LNCAP (cell line): ENCODE results near the gene MAMDC2.

Experiments
- TF ChIP-seq, protein P1 (sequence below): fragments of 450-650 bp; IDR thresholded peaks from 2 replicates; pipeline ENCODE4 v1.5.1; 2017; ENCODE audit warnings: mild to moderate bottlenecking

MAMDC2 gene

DNA sequence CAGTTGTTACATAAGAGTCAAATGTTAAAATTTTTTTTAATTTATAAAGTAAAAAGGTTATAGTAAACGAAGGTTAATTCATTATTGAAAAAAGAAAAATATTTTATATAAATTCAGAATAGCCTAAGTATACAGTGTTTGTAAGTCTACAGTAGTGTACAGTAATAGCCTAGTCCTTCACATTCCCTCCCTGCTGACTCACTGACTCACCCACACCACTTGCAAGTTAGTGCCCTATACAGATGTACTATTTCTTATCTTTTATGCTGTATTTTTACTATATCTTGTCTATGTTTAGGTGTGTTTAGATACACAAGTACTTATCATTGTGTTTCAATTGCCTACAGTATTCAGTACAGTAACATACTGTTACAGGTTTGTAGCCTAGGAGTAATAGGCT, 57.6 kb downstream of the MAMDC2 start:
- TF ChIP-seq, protein P1, sequence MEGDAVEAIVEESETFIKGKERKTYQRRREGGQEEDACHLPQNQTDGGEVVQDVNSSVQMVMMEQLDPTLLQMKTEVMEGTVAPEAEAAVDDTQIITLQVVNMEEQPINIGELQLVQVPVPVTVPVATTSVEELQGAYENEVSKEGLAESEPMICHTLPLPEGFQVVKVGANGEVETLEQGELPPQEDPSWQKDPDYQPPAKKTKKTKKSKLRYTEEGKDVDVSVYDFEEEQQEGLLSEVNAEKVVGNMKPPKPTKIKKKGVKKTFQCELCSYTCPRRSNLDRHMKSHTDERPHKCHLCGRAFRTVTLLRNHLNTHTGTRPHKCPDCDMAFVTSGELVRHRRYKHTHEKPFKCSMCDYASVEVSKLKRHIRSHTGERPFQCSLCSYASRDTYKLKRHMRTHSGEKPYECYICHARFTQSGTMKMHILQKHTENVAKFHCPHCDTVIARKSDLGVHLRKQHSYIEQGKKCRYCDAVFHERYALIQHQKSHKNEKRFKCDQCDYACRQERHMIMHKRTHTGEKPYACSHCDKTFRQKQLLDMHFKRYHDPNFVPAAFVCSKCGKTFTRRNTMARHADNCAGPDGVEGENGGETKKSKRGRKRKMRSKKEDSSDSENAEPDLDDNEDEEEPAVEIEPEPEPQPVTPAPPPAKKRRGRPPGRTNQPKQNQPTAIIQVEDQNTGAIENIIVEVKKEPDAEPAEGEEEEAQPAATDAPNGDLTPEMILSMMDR, result no peak

DNA sequence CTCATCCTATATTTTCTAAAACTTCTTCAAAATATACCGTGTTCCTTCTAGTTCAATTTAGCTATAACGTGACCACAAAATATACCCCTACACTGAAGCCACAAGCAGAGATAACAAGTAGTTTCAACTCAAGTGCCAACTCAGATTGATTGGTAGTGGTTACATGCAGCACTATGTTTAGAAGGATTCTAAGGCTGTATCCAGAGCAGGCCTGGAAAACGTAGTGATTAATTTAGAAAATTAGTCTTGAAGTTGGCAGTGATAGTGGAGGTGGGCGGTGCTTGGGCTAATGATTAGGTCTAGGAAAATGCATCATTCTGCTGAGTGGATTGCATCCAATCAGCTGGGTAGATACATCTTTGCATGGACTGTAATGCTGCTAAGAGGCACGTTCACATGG, 61.5 kb downstream of the MAMDC2 start:
- TF ChIP-seq, protein P1, result no peak

DNA sequence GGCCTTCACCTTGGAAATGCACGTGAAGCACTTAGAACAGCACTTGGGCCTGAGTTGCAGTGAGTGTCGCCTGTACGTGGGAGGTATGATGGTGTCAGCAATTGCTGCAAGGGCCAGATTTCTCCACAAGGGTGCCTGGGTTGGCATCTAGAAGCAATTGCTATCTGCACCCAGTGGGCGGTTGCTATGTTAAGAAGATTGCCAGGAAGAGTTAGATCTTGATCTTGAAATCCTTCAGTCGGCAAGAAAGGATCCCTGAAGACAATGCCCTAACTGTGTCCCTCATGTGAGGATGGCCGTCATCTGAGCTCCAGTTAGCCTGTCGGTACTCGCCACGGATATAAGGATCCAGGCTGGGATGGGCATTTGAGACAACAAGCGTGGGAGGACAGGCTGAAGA, 62.9 kb downstream of the MAMDC2 start:
- TF ChIP-seq, protein P1, result no peak

DNA sequence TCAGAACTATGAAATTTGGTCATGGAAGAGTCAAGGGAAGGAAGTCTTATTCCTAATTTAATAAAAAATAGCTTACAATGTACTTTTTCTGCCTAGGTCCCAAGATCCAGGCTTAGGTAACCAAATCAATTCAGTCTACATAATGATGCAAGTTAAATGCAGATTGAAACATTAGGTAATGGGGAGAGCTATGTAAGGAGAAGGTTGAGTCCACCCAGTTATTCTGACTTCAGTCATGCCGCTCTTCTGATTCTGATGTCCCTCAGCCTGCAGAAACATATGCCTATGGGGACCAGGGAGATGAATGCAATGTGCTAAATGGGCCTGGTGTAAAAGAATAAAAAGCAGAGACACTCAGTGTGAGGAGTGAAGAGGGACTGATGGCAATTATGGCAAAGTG, 63.9 kb downstream of the MAMDC2 start:
- TF ChIP-seq, protein P1, result no peak

DNA sequence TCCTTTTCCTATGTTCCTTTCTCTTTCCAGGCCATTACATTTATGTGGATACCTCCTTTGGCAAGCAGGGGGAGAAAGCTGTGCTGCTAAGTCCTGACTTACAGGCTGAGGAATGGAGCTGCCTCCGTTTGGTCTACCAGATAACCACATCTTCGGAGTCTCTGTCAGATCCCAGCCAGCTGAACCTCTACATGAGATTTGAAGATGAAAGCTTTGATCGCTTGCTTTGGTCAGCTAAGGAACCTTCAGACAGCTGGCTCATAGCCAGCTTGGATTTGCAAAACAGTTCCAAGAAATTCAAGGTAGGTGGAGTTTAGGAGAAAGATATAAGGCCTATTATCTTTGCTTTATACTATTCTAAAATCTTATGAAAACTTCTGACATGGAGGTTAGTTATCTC, 64.5 kb downstream of the MAMDC2 start:
- TF ChIP-seq, protein P1, result no peak

- TF ChIP-seq, protein P1, result no peak
Observed at GRCh38 chr9:70110194-70111041, 66.8 kb downstream of the MAMDC2 start.

GRCh38 chr9:70111042-70111602, 67.5 kb downstream of the MAMDC2 start:
- TF ChIP-seq, protein P1, result peak; percentile 96
